GM12801 (cell line): ENCODE results near the gene CDH13.

Experiments
- TF ChIP-seq, protein P1 (sequence below): IDR thresholded peaks from one replicate; pipeline ENCODE4 v1.5.1; 2011; ENCODE audit warnings: control low read depth; ENCODE audit not compliant: insufficient read length; ENCODE audit errors: extremely low read depth

CDH13 gene

DNA sequence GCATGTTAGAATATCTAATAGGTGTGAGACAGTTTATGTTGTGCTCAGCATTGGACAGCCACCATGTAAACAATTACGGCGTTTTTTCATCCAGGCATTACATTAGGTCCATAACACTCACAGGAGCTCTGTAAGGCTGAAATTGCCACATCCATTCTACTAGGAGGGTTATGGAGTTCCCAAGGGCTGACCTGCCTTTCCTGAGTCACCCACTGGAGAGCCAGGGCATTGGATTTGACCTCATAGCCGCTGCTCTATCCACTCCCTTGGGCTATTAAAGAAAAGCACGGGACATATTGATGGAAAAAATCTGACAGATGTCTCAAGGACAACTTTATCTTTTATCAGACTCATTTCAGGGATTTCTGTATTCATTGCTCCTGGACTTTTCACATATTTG, 874.7 kb downstream of the CDH13 start:
- TF ChIP-seq, protein P1, sequence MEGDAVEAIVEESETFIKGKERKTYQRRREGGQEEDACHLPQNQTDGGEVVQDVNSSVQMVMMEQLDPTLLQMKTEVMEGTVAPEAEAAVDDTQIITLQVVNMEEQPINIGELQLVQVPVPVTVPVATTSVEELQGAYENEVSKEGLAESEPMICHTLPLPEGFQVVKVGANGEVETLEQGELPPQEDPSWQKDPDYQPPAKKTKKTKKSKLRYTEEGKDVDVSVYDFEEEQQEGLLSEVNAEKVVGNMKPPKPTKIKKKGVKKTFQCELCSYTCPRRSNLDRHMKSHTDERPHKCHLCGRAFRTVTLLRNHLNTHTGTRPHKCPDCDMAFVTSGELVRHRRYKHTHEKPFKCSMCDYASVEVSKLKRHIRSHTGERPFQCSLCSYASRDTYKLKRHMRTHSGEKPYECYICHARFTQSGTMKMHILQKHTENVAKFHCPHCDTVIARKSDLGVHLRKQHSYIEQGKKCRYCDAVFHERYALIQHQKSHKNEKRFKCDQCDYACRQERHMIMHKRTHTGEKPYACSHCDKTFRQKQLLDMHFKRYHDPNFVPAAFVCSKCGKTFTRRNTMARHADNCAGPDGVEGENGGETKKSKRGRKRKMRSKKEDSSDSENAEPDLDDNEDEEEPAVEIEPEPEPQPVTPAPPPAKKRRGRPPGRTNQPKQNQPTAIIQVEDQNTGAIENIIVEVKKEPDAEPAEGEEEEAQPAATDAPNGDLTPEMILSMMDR, result no peak

- TF ChIP-seq, protein P1, result no peak
These were observed 881.5 kb downstream of the CDH13 start for GRCh38 chr16:83508295-83508694.

DNA sequence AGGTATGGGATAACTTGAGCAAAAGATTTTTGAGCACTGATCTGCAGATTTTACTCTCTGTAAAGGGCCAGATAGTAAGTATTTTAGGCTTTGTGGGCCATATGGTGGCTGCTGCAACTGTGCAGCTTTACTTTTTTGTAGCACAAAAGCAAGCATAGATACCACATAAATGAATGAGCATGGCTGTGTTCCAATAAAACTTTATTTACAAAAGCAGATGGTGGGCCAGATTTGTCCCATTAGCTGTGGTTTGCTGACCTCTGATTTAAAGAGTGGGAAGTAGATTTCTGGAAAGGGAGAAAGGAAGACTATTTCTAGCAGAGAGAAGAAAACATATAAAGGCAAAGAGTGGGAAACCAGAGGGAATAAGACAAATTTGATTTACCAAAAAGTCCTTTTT, 882.5 kb downstream of the CDH13 start:
- TF ChIP-seq, protein P1, result no peak

- TF ChIP-seq, protein P1, result no peak
These were observed 884.1 kb downstream of the CDH13 start for GRCh38 chr16:83510906-83511305.

DNA sequence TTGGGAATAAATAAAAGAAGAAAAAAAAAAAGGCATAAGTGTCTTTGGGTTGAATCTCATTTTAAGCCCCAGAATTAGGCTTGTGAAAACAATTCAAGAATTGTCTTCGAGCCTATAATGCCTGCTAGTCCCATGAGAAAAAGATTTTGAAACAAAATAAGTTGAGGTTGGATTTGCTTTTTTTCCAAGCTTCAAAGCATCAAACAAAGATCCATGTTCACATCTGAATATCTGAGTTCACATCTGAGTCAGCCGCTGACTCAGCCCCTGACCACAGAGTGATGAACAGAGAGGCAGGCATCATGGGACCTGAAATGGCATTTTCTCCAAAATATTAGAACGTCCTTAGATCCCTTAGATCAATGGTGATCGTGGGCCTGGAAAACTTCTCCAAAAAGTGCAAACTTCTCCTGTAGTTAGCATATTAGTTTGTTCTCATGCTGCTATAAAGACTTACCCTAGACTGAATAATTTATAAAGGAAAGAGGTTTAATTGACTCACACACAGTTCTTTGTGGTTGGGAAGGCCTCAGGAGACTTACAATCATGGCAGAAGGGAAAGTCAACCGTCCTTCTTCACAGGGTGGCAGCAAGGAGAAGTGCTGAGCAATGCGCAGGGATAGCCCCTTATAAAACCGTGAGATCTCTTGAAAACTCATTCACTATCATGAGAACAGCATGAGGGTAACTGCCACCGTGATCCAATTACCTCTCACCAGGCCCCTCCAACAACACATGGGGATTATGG, 886.4 kb downstream of the CDH13 start:
- TF ChIP-seq, protein P1, result no peak

DNA sequence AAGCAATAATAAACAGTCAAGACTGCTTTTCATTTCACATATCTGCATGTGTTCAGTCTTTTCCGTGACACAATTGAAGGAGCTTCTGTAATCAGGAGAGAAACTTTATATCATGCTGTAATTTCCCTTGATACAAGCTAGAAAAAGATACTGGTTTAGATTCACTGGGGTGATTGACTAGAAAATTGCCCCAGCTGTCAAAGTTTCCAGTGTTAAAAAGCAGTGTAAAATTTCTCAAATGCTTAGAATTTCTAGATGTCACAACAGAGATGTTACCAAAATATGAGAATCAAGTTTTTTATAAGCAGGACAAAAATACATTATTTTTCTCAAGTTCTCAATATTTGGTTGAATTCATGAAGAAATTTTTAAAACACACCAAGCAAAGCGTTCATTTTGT, 888.6 kb downstream of the CDH13 start:
- TF ChIP-seq, protein P1, result no peak

DNA sequence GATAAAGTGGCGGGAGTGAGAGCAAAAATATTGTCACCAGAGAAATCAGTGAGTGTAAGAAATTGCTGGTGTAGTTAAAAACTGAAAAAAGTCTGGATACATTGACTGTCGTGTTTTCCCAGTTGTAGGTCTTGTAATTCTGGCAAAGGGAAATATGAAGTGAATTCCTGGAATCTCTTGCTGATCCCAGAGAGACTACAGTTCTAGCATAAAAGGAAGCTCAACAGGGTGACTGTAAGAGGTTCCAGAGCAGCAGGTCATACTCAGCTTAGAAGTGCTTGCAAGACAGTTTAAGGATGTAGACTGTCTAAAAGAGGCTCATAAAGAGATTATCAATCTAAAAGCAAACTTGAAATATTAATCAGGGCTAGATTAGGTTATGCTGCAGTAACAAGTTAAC, 890.2 kb downstream of the CDH13 start:
- TF ChIP-seq, protein P1, result no peak
